Middle frontal gyrus (tissue), 1 donor: Measurements from ENCODE around the gene INTS11.

Experiments used
- DNase-seq: peaks from one replicate; pipeline ENCODE4 v3.0.0-alpha.2; 2015; ENCODE audit warnings: low spot score; ENCODE audit errors: extremely low spot score

INTS11 gene

DNA sequence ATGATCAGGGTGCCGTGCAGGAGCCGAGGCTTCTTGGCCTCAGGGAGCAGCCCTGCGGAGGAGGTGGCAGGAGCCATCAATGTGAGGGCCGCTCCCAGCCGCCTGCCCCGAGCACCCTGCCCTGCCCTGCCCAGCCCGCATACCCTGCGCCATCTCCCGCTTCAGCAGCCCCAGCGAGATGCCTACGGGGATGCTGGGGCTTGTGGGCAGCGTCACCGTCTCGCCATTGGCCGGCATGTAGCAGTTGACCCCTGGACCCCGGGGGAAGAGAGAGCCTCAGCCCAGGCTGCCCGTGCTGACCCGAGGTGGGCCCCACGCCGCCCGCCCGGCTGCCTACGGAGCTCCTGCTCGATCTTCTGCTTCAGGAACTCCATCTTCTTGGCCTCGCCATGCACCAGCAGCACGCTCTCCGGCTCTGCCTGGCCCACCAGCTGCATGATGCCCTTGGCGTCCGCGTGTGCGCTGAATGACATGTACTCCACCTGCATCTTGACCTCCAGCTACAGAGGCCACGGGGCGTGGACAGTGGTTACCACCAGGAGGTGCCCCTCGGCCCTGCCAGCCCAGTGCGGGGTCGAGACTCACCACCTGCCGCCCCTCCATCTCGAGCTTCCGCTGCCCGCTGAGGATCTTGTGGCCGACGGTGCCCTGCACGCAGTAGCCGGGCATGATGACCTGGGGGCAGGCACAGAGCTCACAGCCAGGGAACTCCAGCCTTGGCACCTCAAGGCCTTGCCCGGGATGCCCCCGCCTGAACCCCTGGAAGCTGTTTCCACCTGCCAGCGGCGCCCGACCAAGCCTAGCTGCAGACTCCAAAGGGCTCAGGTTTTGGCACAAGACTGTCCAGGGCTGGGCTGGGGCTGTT lies 11.8 kb downstream of the INTS11 start:
- no peak for DNase-seq

DNA sequence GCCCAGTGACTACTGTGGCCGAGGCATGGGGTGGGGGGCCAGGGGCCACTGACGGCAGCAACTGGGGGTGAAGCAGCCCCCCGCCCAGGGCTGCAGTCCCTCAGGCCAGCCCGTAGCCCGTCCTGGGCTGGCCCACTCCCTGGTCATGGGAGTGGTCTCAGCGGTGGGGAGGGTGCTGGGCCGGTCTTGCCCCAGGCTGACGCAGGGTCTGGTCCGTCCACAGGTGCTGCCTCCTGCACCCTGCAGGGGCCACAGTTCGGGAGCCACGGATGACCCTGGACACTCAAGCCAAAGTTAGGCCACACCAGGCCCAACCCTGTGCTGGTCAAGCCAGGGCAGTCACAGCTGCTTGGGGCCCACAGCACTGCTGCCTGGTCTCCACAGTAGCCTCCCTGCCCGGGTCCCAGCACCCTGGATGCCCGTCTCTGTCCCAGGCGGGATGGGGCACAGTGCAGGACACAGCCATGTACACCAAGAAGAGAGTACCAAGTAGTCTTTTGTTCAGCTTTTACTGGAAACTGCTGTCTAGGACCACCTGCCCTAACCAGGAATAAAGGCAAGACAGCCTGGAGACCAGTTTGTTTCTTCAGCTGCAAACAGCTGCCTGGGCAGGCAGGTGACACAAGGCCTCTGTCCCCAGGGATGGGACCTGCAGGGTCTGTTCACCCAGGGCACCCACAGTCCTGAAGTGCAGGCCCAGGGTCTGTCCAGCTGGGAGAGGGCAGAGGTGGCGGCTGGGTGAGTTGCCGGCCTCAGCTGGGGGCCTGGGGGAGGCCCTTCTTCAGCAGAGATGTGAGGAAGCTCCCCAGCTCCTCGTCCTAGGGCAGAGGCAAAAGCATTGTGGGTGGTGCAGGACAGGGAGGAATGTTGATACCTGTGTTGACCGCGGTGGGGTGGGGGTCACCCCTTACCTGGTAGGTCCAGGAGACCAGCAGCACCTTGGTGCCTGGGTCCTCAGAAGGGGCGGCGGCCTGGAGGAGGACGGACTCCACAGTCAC lies 13.1 kb downstream of the INTS11 start:
- no peak for DNase-seq

GRCh38 chr1:1310476-1311053 lies 13.9 kb downstream of the INTS11 start:
- no peak for DNase-seq

- no peak for DNase-seq
Measured at GRCh38 chr1:1310109-1310385, 14.4 kb downstream of the INTS11 start.

- no peak for DNase-seq
Measured at GRCh38 chr1:1309251-1310108, 15.0 kb downstream of the INTS11 start.

DNA sequence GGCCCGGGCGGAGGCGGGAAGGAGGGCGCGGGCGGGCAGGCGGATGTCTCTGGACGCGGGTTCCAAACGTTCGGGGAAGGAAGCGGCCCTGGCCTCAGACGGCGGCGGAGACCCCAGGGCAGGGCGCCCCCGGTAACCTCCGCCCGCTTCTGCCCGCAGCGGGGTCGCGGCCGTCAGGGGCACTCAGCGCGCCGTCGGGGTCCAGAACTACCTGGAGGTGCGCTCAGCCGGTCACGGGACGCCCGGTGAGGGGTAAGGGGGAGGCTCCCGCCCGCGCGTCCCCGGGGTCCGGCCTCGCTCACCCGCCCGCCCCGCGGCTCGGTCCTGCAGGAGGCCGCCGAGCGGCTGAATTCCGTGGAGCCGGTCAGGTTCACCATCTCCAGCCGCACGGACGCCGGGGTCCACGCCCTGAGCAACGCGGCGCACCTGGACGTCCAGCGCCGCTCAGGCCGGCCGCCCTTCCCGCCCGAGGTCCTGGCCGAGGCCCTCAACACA lies 15.7 kb downstream of the INTS11 start:
- no peak for DNase-seq

GRCh38 chr1:1307923-1308755 lies 16.3 kb downstream of the INTS11 start, which contains the start of the genes ACAP3 and PUSL1:
TSS of gene ACAP3 (minus strand) at chr1:1307930. CDS start at chr1:1307815, 115 bp downstream.
TSS of gene PUSL1 (plus strand) at chr1:1308597. CDS start at chr1:1308644, 47 bp downstream.
- peak; percentile 87 for DNase-seq

GRCh38 chr1:1307261-1307922 lies 17.1 kb downstream of the INTS11 start:
- DNase-seq: no peak

- no peak for DNase-seq
Measured at GRCh38 chr1:1306661-1307260, 17.7 kb downstream of the INTS11 start.

GRCh38 chr1:1306070-1306660 lies 18.3 kb downstream of the INTS11 start:
- DNase-seq: no peak

- DNase-seq: no peak
Measured at GRCh38 chr1:1305300-1306069, 19.0 kb downstream of the INTS11 start.

DNA sequence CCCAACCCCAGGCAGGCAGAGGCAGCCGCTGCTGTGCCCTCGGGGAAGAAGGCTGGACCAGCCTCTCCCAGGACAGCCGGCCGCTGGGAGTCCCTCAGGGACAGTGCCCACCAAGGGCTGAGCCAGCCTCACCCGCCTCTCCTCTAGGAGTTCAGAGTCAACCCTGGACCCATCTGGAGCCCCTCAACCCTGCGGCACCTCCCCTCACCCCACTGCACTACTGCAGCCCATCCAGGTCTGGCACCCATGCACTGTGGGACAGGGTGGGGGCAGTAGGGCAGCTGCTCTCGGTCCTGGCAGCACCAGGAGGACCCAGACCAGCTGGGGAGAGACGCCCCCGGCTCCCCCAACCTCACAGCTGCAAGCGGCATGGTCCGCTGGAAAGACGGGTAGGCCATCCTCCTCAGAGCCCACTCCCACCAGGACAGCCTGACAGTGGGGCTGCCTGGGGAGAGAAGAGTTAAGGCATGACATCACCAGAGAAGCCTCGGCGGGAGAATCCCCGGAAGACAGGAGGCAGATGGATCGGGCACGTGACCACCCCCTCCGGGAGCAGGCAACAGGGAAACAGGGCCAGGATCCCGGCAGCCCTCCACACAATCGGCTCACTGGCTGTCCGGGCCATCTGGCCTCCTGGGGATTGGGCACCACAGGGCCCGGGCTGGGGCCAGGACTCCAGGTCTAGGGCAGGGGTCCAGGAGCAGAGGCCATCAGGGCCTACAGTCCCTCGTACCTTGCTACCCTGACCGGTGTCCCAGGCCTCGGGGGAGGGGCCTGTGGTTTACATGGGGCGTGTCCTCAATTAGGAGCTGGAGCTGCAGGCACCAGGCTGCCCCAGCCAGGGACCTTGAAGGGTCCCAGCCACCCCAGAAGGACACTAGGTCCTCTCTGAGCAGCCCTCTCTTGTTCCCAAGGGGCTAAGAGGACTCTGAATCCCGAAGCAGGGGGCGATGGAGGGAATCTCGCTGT lies 19.8 kb downstream of the INTS11 start:
- DNase-seq: peak; percentile 88

- no peak for DNase-seq
Measured at GRCh38 chr1:1303736-1304135, 20.7 kb downstream of the INTS11 start.

DNA sequence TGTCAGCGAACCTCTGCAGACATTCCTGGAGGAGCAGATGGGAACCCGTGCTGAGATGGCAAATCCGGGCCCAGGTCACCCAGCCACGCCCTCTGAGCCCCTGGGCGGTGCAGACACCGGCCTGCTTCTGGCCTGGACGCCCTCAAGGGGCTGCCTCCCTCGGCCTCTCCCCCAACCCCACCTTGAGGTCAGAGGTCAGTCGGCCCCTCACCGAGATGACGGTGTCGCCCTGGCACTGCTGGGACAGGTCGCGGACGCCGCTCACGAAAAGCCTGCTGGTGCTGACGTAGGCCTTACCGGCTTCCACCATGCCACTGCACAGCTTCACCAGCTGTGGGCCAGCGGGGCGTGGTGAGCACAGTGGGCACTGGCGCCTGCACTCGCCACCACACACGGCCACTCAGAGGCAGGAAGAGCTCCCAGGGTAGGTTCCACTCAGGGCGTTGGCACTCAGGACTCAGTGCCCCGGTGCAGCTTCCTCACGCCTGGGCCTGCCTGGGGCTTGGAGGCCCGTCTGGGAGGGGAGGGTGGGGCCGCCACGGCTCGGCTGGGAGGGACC lies 21.4 kb downstream of the INTS11 start:
- no peak for DNase-seq

DNA sequence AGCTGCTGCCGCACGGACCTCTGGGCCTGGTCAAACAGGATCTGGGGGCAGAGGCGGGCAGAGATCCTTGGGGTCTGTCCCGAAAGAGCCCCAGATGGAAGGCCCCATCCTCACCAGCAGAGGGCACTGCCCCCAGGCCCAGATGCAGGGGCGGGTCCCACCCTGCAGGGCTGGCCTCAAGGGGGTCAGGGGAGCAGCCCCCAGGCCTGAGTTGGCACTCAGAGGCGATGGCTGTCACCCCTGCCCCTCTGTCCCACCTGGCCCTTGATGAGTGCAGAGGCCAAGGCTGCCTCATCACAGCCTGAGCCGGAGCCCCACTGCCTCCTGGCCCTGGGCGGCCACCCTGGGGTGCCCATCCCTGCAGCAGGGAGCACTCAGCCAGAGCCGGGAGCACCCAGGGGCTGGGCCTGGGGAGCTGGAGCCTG lies 22.4 kb downstream of the INTS11 start:
- DNase-seq: no peak

DNA sequence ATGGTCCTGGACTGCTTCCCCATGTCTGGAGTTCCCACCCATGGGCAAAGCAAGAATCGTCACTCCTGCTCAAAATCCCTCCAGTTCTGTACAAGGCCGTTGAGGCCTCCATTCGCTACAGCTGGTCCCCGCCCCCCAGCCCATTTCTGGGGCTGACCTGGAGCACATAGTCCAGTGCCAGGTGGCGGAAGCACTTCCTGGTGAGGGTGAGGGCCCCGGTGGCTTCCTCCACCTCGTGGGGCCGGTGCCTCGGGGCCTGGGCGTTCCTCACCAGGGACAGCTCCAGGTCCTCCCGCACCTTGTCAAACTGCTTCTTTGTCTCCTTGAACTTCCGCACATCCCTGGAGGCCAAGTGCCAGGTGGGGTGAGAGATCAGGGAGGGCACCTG lies 24.1 kb downstream of the INTS11 start:
- no peak for DNase-seq
